ENCODE data around the gene PCDHB16. TPM values are rescaled to one million over a fixed set of nuclear protein-coding genes. Genes with fewer than 3 reads are reported as not detected.
"Not testable (repeated sequence)": the region's sequence is repeated elsewhere in the genome, so short reads cannot be mapped to it uniquely, and the experiment has no call there.

PCDHB16 gene
- 0.25 and 0.36 TPM in 2 replicates for total RNA-seq (ENCODE audit: low replicate concordance)

DNA sequence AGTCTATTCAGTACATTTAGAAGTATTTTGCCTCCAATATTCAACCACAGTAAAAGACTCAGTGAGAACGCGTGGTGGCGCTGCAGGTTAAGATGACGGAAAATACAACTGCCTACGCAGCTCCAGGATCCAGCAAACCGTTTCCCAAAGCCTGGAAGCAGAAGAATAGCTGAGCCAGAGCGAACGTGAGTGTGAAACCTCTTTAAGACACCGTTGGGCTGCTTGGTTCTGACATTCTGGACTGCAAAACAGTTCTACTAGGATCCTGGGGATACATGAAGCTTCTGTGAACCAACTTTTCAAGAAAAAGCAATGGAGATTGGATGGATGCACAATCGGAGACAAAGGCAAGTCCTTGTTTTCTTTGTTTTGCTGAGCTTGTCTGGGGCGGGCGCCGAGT is at the start of gene PCDHB16:
PCDHB16 (plus strand) TSS at position 140 of the 400 bp plus-strand sequence; CDS start at position 313, 173 bp downstream.
- H3K4me3 ChIP-seq (ENCODE audit: low read depth, low read length) = peak within 1 kb of the TSS; percentile 9
- peak; percentile 24 for DNase-seq (ENCODE audit: low read depth)
- peak; percentile 20 for TF ChIP-seq CTCF (IDR thresholded peaks at IDR 0.05; ENCODE audit: insufficient read depth, low read length)

- DNase-seq (ENCODE audit: low read depth) = peak; percentile 16
- peak; percentile 36 for TF ChIP-seq CTCF (IDR thresholded peaks at IDR 0.05; ENCODE audit: insufficient read depth, low read length)
- H3K4me3 ChIP-seq (ENCODE audit: low read depth, low read length) = peak within 1 kb of the TSS; percentile 49
Observed at GRCh38 chr5:141135030-141135717, 47.0 kb upstream of the PCDHB16 start, which contains the start of gene PCDHB5. PCDHB5 (plus strand) TSS chr5:141135206; CDS start chr5:141135435, 229 bp downstream.

- DNase-seq (ENCODE audit: low read depth) = no peak
- TF ChIP-seq CTCF (IDR thresholded peaks at IDR 0.05; ENCODE audit: insufficient read depth, low read length) = no peak
- peak overlapping the region; percentile 49 for H3K4me3 ChIP-seq (ENCODE audit: low read depth, low read length)
Observed at GRCh38 chr5:141135718-141136266, 46.4 kb upstream of the PCDHB16 start.

DNA sequence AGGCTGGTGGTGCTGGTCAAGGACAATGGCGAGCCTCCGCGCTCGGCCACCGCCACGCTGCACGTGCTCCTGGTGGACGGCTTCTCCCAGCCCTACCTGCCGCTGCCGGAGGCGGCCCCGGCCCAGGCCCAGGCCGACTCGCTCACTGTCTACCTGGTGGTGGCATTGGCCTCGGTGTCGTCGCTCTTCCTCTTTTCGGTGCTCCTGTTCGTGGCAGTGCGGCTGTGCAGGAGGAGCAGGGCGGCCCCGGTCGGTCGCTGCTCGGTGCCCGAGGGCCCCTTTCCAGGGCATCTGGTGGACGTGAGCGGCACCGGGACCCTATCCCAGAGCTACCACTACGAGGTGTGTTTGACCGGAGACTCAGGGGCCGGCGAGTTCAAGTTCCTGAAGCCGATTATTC is 44.8 kb upstream of the PCDHB16 start:
- DNase-seq (ENCODE audit: low read depth) = not testable (repeated sequence)

DNA sequence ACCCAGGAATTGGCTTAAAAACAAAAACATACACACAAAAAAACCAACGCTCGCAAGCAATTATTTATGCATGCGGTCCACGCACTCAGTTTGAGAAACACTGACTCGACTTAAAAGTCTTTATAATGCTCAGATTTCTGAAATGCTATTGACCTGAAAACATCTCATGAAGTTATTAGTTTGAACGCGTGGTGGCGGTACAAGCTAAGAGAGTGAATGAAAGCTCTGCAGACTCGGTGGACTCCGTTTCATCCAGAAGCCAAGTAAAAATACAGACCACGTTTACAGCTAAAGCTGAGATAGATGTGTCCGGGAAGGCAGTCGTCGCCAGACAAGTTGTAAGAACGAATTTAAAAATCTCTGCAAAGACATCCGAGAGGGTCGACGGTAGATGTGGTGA is 32.4 kb upstream of the PCDHB16 start, which contains the start of gene PCDHB6:
PCDHB6 (plus strand) TSS at position 246 of the 400 bp plus-strand sequence. CDS start 201 bp downstream, outside the sequence.
- no peak for TF ChIP-seq CTCF (IDR thresholded peaks at IDR 0.05; ENCODE audit: insufficient read depth, low read length)
- no peak within 1 kb of the TSS for H3K4me3 ChIP-seq (ENCODE audit: low read depth, low read length)
- peak; percentile 0 for DNase-seq (ENCODE audit: low read depth)

More for the DNA sequence above, 44.8 kb upstream of the PCDHB16 start:
- not testable (repeated sequence) for H3K4me3 ChIP-seq (ENCODE audit: low read depth, low read length)

GRCh38 chr5:141150224-141150992 is 31.8 kb upstream of the PCDHB16 start:
- H3K4me3 ChIP-seq (ENCODE audit: low read depth, low read length) = no peak overlapping the region

More at GRCh38 chr5:141150224-141150992, 31.8 kb upstream of the PCDHB16 start:
- no peak for DNase-seq (ENCODE audit: low read depth)
- TF ChIP-seq CTCF (IDR thresholded peaks at IDR 0.05; ENCODE audit: insufficient read depth, low read length) = no peak

All from fibroblast of the aortic adventitia (primary cell).